ENCODE measurements around the gene TNS1. TPM values are rescaled to one million over a fixed set of nuclear protein-coding genes. Genes with fewer than 3 reads are reported as not detected.

The TNS1 gene
- total and polyA plus RNA-seq, 7 donors, result 73.4 to 742 (median 276) TPM

- no peak for ATAC-seq
- intact Hi-C loops (cut with DNase I), result no loop called here
- DNase-seq, result no peak
These were observed 158.1 kb downstream of the TNS1 start for GRCh38 chr2:217844696-217845095.

GRCh38 chr2:217843324-217843723, 159.5 kb downstream of the TNS1 start:
- Histone ChIP-seq H3K36me3 (ENCODE audit: insufficient read depth in 1 of 2, low read depth in 1 of 2) (peaks cover 4 to 92% of the 10 kb centered on the region in 2 donors), H3K9me3 (no peaks in the 10 kb centered on the region), H3K4me1 (peaks cover 100% of the 10 kb centered on the region), H3K4me3 (no peak overlapping the region), H3K27ac (peak overlapping the region; percentile 89), H3K27me3 (ENCODE audit: insufficient read depth in 3 of 3, low read length in 2 of 3) (no peaks in the 10 kb centered on the region)
- DNase-seq (no peak), ATAC-seq (peak in 1 of 4 donors; percentile 22)
- no peak for TF ChIP-seq CTCF (IDR thresholded peaks at IDR 0.05)
- intact Hi-C loops (cut with DNase I), result no loop called here
- WGBS, 3 donors, result 38 to 89% (median 61%) methylated on average over 1 of the region's 1 CpG

More at GRCh38 chr2:217844696-217845095, 158.1 kb downstream of the TNS1 start:
- Histone ChIP-seq H3K36me3 (ENCODE audit: insufficient read depth in 1 of 2, low read depth in 1 of 2) (peaks cover 4 to 93% of the 10 kb centered on the region in 2 donors), H3K9me3 (no peaks in the 10 kb centered on the region), H3K4me1 (peaks cover 100% of the 10 kb centered on the region), H3K27ac (peak overlapping the region; percentile 89), H3K27me3 (ENCODE audit: insufficient read depth in 3 of 3, low read length in 2 of 3) (no peaks in the 10 kb centered on the region), H3K4me3 (no peak overlapping the region)
- WGBS, 3 donors, result 92 to 97% (median 94%) methylated on average over 1 of the region's 1 CpG
- no peak for TF ChIP-seq CTCF (IDR thresholded peaks at IDR 0.05)

- peaks cover 4 to 88% of the 10 kb centered on the region in 2 donors for H3K36me3 ChIP-seq (ENCODE audit: insufficient read depth in 1 of 2, low read depth in 1 of 2)
- intact Hi-C loops (cut with DNase I), result no loop called here
- H3K9me3 ChIP-seq, result no peaks in the 10 kb centered on the region
- peak overlapping the region; percentile 89 for H3K27ac ChIP-seq
- no peak overlapping the region for H3K4me3 ChIP-seq
- no peaks in the 10 kb centered on the region for H3K27me3 ChIP-seq (ENCODE audit: insufficient read depth in 3 of 3, low read length in 2 of 3)
- TF ChIP-seq CTCF (IDR thresholded peaks at IDR 0.05), result no peak
- DNase-seq, result no peak
- peaks cover 100% of the 10 kb centered on the region for H3K4me1 ChIP-seq
- no peak for ATAC-seq
- WGBS, 3 donors, result 89 to 93% (median 93%) methylated on average over 2 of the region's 2 CpGs
These were observed 160.8 kb downstream of the TNS1 start for GRCh38 chr2:217842017-217842416.

- DNase-seq (peak in 1 of 2 donors; percentile 53), ATAC-seq (no peak)
- Histone ChIP-seq H3K36me3 (ENCODE audit: insufficient read depth in 1 of 2, low read depth in 1 of 2) (peaks cover 4 to 81% of the 10 kb centered on the region in 2 donors), H3K9me3 (no peaks in the 10 kb centered on the region), H3K4me1 (peaks cover 98% of the 10 kb centered on the region), H3K4me3 (no peak overlapping the region), H3K27ac (peak overlapping the region; percentile 89), H3K27me3 (ENCODE audit: insufficient read depth in 3 of 3, low read length in 2 of 3) (no peaks in the 10 kb centered on the region)
- TF ChIP-seq CTCF (IDR thresholded peaks at IDR 0.05), result no peak
- intact Hi-C loops (cut with DNase I), result no loop called here
- WGBS, 3 donors, result 66 to 96% (median 74%) methylated on average over 3 of the region's 3 CpGs
These were observed 162.3 kb downstream of the TNS1 start for GRCh38 chr2:217840522-217840921.

GRCh38 chr2:217839750-217840107, 163.1 kb downstream of the TNS1 start:
- peak in 1 of 2 donors; percentile 58 for DNase-seq
- WGBS, 3 donors, result 48 to 86% (median 57%) methylated on average over 7 of the region's 7 CpGs
- H3K27ac ChIP-seq, result peak overlapping the region; percentile 89
- intact Hi-C loops (cut with DNase I), result no loop called here
- H3K27me3 ChIP-seq (ENCODE audit: insufficient read depth in 3 of 3, low read length in 2 of 3), result no peaks in the 10 kb centered on the region
- no peak for TF ChIP-seq CTCF (IDR thresholded peaks at IDR 0.05)
- peaks cover 98% of the 10 kb centered on the region for H3K4me1 ChIP-seq
- no peaks in the 10 kb centered on the region for H3K9me3 ChIP-seq
- no peak for ATAC-seq
- H3K4me3 ChIP-seq, result no peak overlapping the region
- peaks cover 4 to 81% of the 10 kb centered on the region in 2 donors for H3K36me3 ChIP-seq (ENCODE audit: insufficient read depth in 1 of 2, low read depth in 1 of 2)
